SK-N-MC (cell line): ENCODE results near the gene PERM1.

ENCODE experiments used
- EZH2 ChIP-seq: fragments of 200-600 bp; sonication (generic); IDR thresholded peaks from one replicate; pipeline ENCODE4 v1.6.1; 2017; ENCODE audit warnings: antibody characterized with exemption
- FOXP2 ChIP-seq: optimal IDR thresholded peaks from 2 replicates; pipeline ENCODE3; 2011; ENCODE audit warnings: mild to moderate bottlenecking, moderate library complexity; ENCODE audit not compliant: insufficient read depth; ENCODE audit errors: extremely low read length, control extremely low read depth
- POLR2AphosphoS5 ChIP-seq: IDR thresholded peaks from 2 replicates; pipeline ENCODE4 v1.6.1; 2012; ENCODE audit warnings: mild to moderate bottlenecking, low read depth, low read length, borderline replicate concordance

DNA sequence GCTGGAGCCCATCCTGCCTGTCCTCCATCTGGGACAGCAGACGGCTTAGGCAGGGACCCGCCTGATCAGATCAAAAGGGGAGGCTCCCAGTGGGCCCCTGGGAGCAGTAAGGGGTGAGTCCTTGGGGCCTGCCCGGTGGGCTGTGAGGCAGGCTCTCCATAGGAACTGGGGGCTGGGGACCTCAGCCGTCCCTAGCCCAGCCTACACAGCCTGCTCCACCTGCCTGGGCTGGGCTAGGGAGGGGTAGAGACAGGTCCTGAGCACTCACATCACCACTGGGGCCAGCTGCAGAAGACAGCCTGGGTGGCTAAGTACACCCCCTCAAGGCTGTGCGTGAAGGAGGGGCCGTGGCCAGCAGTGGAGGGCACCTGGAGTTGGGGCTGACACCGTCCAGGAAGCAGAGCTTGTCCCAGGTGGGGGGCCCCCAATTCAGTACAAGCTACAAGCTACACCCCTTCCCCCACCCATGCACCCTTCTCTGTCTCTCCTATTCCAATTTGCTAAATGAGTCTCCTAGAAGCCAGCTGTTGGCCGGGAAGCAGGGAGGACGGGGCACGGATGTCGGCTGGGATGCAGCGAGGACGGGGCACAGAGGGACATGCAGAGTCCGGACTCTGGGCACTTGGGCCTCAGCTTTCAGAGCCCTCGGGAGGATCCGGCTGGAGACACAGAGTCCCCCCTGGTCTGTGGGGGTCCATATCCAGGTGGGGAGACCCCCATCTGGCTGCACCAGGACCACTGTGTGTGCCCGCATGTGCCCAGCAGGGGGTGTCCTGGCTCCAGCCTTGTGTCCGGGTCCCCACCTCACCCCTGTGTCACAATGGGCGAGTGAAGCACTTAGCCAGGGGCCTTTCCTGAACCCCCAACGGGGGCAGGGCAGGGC is 33.1 kb upstream of the PERM1 start:
- TF ChIP-seq POLR2AphosphoS5 (no peak), EZH2 (no peak), FOXP2 (no peak)
